ENCODE results near the gene SIPA1. TPM values are rescaled to one million over a fixed set of nuclear protein-coding genes. Genes with fewer than 3 reads are reported as not detected.

SIPA1 gene
- total and polyA plus RNA-seq, 2 of the 13 experiments (the other 11 are each of a cell fraction or from before 2014, with no cell fraction given): 5.8 to 7.7 TPM

DNA sequence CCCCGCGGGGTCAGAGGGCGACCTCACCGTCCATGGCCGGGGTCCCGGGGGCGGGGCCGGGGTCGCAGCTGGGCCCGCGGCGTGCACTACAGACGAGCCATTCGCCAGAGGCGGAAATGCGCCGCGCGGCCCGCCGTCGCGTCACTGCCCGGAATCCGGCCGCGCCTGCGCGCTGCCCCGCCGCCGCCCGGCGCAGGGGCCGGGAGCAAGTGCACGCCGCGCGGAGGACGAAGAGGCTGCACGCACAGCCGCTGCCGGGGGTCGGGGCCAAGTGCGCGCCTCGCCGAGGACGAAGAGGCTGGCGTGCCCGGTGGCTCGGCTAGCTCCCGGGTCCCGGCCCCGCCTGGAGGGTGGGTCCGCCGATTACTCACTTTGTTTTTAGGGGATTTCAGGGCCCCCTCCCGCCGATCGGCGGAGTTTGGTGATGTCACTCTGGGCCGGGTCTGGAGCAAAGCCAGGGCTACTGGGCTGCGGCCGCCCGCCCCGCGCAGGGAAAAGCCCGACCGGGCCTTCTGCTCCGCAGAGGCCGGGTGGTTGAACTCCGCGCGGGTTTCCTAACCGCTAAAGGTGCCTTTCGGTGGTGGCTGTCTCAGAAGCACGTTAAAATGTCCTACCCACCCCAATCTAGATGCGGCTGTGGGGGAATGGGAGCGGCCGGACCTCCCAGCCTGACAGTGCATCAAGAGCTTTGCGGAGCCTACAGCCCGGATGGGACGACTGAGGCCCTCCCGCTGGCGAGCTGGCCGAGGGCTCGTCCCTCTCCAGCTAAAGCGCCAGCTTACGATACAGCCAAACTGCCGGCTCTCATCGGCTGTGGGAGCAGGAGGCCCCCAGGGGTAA lies 25.1 kb downstream of the SIPA1 start, which contains the start of gene RELA (continued):
- TF ChIP-seq, protein P1, sequence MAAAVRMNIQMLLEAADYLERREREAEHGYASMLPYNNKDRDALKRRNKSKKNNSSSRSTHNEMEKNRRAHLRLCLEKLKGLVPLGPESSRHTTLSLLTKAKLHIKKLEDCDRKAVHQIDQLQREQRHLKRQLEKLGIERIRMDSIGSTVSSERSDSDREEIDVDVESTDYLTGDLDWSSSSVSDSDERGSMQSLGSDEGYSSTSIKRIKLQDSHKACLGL (CRISPR knock-in tag; IDR thresholded peaks at IDR 0.05): no peak; the same call in 1 of the 2 replicates
- TF ChIP-seq ZNF451 (CRISPR knock-in tag; IDR thresholded peaks at IDR 0.05) (peak; percentile 16), FOXM1 (CRISPR knock-in tag; IDR thresholded peaks at IDR 0.05) (no peak), FLYWCH1 (CRISPR knock-in tag; IDR thresholded peaks at IDR 0.05) (0 out of 2 replicates have a peak, but pooled peaks have one; percentile 43), REPIN1 (CRISPR knock-in tag; IDR thresholded peaks at IDR 0.05; ENCODE audit: borderline replicate concordance, low read depth) (no peak), EZH2 (conservative IDR thresholded peaks at IDR 0.05; ENCODE audit: low read depth, low read length) (no peak), RBM39 (IDR thresholded peaks at IDR 0.05; ENCODE audit: low read depth, low read length, poor library complexity, severe bottlenecking) (peak; percentile 70), ZSCAN29 (CRISPR knock-in tag; conservative IDR thresholded peaks at IDR 0.05) (0 out of 2 replicates have a peak, but pooled peaks have one; percentile 23), MEIS2 (CRISPR knock-in tag; IDR thresholded peaks at IDR 0.05) (0 out of 2 replicates have a peak, but pooled peaks have one; percentile 27), MBD4 (IDR thresholded peaks at IDR 0.05; ENCODE audit: borderline replicate concordance, low read length) (no peak), ZKSCAN5 (CRISPR knock-in tag; IDR thresholded peaks at IDR 0.05) (no peak), TOPORS (CRISPR knock-in tag; IDR thresholded peaks at IDR 0.05) (peak; percentile 76), ZNF766 (CRISPR knock-in tag; IDR thresholded peaks at IDR 0.05; ENCODE audit: borderline replicate concordance) (no peak), ZNF367 (CRISPR knock-in tag; IDR thresholded peaks at IDR 0.05; ENCODE audit: borderline replicate concordance) (no peak; the same call in 1 of the 2 replicates), TCF7L2 (IDR thresholded peaks at IDR 0.05; ENCODE audit: low read depth, low read length) (no peak)
- TF ChIP-seq, protein P2, sequence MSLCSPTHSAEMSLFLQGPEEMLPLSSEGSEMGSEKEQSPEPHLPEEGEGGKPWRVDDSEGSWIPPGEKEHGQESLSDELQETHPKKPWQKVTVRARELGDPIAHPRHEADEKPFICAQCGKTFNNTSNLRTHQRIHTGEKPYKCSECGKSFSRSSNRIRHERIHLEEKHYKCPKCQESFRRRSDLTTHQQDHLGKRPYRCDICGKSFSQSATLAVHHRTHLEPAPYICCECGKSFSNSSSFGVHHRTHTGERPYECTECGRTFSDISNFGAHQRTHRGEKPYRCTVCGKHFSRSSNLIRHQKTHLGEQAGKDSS (CRISPR knock-in tag; IDR thresholded peaks at IDR 0.05; ENCODE audit: borderline replicate concordance, low read depth): 0 out of 2 replicates have a peak, but pooled peaks have one; percentile 36
- TF ChIP-seq, protein P3, sequence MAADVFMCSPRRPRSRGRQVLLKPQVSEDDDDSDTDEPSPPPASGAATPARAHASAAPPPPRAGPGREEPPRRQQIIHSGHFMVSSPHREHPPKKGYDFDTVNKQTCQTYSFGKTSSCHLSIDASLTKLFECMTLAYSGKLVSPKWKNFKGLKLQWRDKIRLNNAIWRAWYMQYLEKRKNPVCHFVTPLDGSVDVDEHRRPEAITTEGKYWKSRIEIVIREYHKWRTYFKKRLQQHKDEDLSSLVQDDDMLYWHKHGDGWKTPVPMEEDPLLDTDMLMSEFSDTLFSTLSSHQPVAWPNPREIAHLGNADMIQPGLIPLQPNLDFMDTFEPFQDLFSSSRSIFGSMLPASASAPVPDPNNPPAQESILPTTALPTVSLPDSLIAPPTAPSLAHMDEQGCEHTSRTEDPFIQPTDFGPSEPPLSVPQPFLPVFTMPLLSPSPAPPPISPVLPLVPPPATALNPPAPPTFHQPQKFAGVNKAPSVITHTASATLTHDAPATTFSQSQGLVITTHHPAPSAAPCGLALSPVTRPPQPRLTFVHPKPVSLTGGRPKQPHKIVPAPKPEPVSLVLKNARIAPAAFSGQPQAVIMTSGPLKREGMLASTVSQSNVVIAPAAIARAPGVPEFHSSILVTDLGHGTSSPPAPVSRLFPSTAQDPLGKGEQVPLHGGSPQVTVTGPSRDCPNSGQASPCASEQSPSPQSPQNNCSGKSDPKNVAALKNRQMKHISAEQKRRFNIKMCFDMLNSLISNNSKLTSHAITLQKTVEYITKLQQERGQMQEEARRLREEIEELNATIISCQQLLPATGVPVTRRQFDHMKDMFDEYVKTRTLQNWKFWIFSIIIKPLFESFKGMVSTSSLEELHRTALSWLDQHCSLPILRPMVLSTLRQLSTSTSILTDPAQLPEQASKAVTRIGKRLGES (CRISPR knock-in tag; IDR thresholded peaks at IDR 0.05; ENCODE audit: borderline replicate concordance): no peak; the same call in 1 of the 2 replicates
- TF ChIP-seq, protein P4, sequence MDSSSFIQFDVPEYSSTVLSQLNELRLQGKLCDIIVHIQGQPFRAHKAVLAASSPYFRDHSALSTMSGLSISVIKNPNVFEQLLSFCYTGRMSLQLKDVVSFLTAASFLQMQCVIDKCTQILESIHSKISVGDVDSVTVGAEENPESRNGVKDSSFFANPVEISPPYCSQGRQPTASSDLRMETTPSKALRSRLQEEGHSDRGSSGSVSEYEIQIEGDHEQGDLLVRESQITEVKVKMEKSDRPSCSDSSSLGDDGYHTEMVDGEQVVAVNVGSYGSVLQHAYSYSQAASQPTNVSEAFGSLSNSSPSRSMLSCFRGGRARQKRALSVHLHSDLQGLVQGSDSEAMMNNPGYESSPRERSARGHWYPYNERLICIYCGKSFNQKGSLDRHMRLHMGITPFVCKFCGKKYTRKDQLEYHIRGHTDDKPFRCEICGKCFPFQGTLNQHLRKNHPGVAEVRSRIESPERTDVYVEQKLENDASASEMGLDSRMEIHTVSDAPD (CRISPR knock-in tag; IDR thresholded peaks at IDR 0.05): no peak
- TF ChIP-seq, protein P5, sequence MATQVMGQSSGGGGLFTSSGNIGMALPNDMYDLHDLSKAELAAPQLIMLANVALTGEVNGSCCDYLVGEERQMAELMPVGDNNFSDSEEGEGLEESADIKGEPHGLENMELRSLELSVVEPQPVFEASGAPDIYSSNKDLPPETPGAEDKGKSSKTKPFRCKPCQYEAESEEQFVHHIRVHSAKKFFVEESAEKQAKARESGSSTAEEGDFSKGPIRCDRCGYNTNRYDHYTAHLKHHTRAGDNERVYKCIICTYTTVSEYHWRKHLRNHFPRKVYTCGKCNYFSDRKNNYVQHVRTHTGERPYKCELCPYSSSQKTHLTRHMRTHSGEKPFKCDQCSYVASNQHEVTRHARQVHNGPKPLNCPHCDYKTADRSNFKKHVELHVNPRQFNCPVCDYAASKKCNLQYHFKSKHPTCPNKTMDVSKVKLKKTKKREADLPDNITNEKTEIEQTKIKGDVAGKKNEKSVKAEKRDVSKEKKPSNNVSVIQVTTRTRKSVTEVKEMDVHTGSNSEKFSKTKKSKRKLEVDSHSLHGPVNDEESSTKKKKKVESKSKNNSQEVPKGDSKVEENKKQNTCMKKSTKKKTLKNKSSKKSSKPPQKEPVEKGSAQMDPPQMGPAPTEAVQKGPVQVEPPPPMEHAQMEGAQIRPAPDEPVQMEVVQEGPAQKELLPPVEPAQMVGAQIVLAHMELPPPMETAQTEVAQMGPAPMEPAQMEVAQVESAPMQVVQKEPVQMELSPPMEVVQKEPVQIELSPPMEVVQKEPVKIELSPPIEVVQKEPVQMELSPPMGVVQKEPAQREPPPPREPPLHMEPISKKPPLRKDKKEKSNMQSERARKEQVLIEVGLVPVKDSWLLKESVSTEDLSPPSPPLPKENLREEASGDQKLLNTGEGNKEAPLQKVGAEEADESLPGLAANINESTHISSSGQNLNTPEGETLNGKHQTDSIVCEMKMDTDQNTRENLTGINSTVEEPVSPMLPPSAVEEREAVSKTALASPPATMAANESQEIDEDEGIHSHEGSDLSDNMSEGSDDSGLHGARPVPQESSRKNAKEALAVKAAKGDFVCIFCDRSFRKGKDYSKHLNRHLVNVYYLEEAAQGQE (IDR thresholded peaks at IDR 0.05; ENCODE audit: borderline replicate concordance in 1 of 2, low read depth in 1 of 2, low read length in 2 of 2): no peak
